NCI-H1694 (cell line): Measurements from ENCODE around the gene GRK3.
A peak's percentile ranks its signal among the peaks of the same experiment; 100 is the strongest.
"Not testable (repeated sequence)": the region's sequence is repeated elsewhere in the genome, so short reads cannot be mapped to it uniquely, and the experiment has no call there.

Source experiments
- DNase-seq: peaks from one replicate; lab custom pipeline; 2025; lab: John Stamatoyannopoulos, UW

The GRK3 gene

DNA sequence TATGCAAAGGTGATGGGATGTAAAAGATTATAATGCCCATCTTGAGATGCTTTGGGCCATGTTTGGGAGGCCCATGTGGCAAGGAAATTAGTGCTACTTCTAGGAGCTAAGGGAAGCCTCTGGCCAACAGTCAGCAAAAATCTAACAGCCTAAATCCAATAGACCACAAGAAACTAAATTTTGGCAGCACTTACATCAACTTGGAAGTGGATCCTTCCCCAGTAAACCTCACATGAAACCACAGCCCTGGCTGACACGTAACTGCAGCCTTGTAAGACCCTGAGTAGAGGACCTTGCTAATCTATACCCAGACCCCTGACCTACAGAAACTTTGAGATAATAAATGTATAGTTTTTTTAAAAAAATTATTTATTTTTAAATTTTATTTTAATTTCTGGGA lies 13.1 kb upstream of the GRK3 start:
- no peak for DNase-seq

DNA sequence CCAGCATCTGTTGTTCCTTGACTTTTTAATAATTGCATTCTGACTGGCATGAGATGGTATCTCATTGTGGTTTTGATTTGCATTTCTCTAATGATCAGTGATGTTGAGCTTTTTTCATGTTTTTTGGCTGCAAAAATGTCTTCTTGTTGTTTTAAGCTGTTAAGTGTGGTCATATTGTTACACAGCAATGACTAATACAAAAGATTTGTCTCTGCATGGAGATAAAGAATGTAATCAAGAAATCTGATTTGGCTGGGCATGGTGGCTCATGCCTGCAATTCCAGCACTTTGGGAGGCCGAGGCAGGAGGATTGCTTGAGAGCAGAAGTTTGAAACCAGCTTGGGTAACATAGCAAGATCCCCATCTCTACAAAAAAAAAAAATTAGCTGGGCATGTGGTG lies 12.1 kb upstream of the GRK3 start:
- not testable (repeated sequence) for DNase-seq

DNA sequence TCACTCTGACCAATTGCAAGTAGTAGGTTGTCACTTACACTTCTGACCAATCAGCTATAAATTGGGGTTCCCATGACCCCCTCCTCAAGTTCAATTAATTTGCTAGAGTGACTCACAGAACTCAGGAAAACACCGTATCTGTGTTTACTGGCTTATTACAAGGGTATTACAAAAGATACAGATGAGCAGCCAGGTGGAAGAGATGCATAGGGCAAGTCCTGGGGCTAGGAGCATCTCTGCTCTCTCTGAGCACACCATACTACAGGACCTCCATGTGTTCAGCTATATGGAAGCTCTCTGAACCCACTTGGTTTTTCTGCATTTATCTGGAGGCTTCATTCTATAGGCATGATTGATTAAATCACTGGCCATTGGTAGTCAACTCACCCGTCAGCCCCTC lies 11.3 kb upstream of the GRK3 start:
- no peak for DNase-seq

DNA sequence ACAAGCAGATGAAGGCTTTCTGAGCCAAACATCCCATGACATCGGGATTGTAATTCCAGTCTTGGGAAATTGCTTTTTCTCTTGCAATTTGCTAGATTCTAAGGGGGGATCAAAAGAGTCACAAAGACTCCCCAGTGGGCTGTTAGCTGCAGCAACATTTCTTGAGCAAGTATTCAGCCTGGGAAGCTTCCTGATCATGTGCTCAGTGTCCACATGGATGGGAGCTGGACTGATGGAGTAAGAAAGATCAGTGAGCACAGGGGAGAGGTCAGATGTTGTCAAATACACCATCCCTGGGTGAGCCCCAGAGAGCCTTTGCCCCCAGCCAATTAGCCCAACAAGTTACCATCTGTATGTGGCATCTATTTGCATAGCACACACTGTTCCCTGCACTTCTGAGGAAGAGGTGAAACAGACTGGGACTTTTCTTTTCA lies 10.2 kb upstream of the GRK3 start:
- DNase-seq = no peak

DNA sequence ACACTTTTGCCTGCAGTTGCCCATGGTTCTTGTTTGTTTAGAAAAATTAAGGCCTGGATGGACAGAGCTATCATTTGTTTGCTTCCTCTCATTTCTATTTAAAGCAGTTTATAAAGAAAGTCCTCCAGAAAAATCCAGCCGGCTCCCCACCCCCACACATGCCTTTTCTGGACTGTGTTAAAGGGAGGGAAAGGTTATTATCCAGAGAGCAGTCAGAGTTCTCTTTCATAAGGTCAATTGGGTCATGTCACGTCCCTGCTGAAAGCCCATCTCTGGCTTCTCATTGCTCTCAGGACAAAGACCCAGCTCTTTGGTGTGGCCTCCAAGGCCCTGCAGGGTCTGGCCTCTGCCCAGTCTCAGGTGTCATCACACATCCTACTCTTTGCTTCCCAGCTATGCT lies 9.8 kb upstream of the GRK3 start:
- DNase-seq = no peak

DNA sequence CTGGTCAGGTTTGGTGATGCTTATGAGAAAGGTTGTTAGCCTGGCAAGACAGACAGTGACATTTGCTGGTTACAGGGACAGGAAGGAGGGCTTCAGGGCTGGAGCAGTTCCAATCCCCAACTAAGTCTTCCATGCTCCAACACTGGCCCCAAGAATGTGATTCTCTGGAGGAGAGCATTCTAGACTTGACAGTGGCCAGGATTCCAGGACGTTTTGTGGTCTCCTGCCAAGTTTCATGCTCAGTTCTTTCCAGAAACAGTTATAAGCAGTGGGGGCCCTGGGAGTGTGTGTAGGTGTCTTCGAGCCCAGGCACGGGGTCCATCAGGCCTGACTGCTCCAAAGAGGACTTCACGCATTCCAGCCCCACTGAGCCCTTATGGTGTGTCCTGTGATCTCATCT lies 8.9 kb upstream of the GRK3 start:
- DNase-seq = no peak

DNA sequence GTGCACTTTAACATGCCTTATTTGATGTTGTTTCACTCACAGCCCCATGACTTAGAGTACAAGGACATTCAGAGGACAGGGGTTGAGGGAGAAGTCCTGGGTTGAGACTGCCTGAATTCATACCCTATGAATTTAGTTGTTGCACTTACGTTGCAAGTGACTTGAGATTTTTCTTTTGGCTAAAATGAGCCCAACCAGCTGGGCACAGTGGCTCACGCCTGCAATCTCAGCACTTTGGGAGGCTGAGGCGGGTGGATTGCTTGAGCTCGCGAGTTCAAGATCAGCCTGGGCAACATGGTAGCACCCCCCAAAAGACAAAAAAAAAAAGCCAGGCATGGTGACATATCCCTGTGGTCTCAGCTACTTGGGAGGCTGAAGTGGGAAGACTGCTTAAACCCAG lies 7.3 kb upstream of the GRK3 start:
- DNase-seq = no peak

DNA sequence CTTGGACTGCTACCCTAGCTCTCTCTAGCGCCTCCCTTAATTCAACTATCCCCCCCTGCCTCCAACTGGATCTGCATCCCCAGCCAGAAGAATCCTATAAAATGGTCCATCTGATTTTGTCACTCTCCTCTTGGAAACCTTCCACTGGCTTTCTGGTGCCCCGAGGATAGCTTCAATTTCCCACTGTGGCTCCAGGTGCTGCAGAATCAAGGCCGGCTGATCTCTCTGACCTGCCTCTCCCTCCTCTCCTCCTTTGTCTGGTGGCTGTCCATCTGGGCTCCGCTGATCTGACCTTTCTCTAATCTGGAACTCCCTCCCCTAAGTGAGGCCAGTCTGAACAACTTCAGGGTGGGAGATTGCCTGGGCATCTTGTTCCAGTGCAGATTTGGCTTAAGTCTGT lies 6.1 kb upstream of the GRK3 start:
- DNase-seq = no peak

DNA sequence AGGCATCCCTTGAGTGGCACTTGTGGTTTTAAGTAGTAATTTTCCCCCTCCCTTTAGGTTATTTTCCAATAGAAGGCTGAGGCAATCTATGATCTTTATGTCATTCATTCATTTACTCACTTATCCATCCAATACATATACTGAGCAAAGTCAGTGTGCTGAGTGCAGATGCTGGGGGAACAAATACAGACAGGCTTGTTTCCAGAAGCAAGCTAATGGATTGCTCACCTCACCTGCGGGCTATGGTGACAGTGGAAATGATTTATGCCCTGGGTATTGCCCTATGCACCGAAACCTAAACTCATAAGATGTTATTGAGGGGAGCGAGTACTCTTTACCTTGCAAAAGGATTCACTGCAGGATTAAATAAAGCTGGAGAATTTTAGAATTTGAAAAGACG lies 4.6 kb upstream of the GRK3 start:
- DNase-seq = not testable (repeated sequence)

DNA sequence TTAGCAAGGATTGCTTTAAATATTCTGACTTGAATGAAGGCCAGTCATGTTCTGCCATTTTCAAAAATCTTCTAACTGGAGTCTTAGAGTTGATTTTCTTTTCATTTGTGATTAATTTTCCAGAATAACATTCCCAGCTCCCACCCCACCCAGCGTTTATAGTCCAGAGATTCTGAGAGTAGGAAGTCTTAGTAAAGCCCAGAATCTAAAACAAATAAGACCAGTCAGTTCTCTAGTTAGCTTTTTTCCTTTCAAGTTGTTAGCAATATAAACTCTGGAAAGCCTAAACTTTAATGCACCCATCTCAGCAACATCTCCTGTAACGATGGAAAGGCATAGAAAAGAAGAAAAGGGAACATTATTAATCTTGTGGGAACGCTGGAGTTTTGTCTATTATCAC lies 3.3 kb upstream of the GRK3 start:
- not testable (repeated sequence) for DNase-seq

DNA sequence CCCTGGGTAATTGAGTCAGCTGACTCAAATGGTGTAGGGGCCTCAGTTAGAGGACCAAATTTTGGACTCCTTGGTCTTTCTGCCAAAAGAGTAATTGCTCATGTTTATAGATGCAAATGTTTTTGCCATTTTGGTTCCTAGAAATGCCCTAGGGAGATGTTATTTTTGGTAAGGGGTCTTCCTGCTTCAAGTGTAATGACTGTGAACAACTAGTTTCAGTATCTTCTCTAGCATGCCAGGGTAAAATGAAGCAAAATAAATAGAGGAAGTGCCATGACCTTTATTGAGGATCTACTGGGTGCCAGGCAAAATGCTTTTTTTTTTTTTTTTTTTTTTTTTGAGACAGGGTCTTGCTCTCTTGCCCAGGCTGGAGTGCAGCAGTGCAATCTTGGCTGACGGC lies 2.5 kb upstream of the GRK3 start:
- not testable (repeated sequence) for DNase-seq

DNA sequence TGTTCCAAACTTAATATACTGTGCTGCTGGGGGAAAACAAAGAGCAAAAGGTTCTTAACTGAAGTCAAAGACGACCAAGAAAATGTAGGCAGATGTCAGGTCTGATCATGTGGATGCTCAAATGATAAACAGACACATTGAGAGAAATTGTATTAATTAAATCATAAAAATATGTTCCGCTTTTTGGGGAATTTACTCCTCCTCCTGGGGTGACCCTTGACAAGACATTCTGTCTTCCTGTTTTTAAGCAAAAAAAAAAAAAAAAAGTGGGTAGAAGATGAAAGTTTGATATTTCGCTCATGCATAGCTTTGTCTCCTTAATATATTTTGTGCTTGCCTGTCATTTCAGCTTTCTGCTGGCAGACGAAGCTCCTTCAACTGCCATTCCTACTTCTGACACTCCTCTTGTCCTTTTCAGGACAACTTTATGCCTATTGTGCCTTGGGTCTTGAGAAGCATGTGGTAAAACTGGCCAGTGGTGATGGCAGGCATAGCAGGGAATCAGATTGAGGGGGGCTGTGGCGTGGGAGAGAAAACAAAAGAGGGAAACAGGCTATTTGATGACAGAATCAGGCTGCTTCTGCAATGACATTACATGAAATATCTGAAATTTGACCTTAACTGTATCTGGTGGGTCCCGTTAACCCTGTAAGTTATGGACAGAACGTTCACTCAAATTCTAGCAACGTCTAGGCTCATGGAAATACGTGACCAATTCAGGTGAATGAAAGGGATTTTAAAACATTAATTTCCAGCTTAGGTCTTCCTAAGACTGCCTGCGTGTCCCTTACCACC lies 1.3 kb upstream of the GRK3 start:
- not testable (repeated sequence) for DNase-seq

DNA sequence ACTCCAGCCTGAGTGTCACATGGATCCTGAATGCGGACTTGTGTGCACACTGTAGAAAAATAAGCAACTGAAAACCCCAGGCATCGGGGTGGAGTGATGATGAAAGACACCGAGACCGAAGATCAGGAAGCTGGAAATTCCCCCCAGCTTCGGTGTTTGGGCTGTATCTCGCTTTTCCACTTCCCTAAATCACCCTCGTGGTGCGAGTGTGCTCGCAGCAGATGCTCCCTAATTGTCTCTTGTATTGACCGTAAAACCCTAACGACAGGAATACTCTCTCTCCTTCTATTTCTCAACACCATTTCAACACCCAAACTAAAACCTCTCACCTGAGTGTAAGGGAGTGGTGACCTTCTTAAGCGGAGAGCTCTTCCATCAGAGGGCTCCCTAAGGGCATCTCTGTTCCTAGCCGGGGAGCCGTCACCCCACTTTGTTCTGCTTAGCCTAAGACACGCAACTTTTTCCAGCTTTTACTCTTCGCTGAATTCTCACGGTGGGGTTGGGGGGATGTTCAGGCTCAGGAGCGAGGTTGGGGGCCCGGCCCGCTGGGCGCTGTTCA lies 635 bp upstream of the GRK3 start:
- DNase-seq = peak; percentile 20

DNA sequence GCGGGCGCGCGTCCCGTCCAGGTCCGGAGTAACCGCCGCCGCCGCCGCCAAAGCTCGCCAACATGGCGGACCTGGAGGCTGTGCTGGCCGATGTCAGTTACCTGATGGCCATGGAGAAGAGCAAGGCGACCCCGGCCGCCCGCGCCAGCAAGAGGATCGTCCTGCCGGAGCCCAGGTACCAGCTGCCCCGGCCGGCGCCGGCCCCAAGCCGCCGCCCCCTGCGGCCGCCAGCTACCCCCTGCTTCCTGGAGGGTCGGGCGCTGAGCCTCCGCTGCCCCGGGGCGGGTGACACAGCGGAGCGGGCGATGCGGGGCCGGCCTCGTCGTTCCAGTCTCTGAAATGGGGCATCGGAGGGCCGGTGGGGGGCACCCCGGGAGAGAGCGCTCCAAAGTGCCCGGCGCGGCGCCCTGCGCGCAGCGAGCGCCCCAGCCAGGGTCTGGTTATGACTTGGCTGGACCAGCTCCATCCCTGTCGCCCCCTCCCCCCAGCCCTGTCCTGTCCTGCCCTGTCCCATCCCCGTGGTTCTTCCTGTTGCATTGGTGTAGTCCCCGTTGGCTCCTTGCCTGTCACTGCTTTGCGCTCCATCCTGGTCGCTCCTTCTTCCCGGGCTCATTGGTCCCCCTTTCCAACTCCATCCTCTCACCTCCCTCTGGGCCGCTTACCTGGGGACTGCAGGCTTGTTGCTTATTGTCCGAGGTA lies 653 bp downstream of the GRK3 start:
- no peak for DNase-seq

DNA sequence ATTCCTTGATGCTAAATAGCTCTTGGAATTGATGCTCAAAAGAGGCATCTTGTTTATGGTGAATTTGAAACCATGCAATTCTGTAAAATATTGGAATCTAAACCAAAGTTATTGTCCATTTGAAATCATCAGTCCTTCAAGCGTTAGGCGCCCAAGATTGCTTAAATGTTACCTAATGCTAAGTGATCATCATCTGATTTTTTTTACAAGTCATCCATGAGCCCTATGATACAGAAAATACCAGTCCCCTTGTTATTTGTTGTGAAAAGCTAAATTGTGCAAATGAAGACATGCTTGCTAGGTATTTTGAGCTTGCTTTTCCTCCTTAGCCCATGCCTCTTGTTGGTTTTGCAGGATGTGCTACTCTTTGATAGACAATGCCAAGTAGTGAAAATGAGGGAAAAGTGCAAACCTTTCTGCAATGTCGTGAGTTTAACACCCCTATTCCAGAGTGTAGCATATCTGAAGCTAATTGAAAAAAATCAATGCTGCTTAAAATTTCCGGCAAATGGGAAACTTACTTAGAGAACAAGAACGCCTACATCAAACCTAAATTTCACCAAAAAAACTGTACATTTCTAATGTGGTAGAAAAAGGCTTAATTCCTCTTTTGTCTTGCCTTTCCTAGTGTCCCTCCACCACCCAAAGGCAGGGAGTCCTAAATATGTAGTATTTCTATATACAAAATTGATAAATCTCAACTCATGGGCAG lies 1.9 kb downstream of the GRK3 start:
- no peak for DNase-seq

DNA sequence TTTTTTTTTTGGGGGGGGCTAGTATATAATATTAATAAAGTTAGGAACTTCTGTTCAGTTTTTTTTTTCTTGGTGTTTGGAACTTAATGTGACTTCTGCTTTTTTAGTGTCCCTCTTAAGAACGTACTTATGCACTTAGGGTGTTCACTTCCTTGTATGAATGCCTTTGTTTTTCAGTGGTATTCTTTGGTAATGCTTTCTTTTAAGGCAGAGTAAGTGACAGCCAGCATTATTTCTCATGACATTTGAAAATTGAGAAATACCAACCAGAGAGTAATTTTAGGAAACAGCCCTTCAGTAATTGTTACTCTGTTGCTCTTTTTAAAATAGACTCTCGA lies 2.4 kb downstream of the GRK3 start:
- no peak for DNase-seq

DNA sequence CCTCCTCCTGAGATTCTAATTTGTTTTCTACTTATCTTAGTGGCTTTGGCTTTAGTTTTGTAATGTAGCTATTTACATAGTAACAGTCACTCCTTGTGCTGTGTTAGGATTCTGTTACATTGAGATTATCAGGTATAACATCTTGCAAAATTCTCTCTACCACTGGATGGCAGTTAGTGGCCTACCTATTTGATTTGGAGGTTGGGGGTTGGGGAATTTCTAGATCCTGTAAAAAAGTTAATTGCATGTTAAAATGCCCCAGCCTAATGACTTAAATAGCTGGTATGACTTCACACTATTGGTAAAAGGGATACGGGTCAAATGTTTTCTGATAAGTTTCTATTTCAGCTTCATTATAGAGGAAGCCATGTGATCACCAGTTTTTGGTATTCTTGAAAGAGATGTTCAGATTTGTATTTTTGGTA lies 2.8 kb downstream of the GRK3 start:
- no peak for DNase-seq

DNA sequence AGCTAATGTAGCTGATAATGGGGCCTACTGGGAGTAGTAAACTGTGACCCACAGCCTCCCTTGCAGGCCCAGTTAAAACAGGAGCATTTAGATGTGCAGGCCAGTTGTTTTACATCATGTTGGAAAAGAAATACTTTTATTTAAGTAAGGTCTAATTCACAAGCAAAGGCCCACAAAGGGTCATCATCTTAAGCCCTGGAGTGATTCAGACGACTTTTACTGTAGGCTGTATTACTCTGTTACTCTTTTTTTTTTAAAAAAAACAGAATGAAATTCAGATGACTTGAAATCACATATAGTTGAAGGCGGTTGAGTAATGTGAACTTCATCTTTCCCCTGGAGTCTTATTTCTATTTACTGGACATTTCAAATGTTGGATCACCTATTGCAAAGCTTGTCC lies 3.6 kb downstream of the GRK3 start:
- DNase-seq = not testable (repeated sequence)

DNA sequence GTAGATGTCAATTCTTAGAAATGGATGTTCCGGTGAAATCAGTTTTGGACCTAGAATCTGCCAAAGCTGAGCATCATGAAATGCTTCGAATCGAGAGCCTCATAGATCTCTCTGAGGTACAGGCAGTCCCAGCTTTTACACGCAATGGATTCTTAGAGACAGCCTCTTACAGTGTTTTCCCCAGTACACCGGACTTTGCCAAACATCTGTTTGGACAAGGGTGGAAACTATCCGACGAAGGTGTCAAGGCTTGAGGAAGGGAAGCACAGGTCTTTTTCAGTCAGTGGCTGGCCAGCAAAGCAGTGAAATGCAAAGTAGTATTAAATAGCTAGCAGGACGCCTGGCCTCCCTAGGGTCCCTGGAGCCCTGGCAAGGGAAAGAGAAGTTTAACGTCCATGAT lies 4.9 kb downstream of the GRK3 start:
- no peak for DNase-seq

DNA sequence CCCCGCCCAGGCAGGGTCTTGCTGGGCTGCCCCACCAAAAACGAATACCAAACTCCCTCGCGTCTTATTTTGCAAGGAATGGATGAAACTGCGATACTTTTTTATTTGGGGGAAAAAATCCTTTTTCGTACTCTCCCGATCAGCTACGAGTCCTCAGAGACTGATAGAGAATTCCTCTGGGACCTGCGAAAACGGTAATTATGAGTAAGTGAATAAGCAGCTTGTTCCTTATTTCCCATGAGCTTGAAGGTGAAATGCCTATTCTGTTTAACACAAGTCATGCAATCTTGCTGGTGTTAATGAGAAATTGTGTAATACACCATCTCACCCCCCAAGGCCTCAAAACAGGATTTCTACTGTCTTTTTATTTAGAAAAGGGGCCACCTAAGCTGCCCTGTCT lies 5.5 kb downstream of the GRK3 start:
- DNase-seq = no peak

DNA sequence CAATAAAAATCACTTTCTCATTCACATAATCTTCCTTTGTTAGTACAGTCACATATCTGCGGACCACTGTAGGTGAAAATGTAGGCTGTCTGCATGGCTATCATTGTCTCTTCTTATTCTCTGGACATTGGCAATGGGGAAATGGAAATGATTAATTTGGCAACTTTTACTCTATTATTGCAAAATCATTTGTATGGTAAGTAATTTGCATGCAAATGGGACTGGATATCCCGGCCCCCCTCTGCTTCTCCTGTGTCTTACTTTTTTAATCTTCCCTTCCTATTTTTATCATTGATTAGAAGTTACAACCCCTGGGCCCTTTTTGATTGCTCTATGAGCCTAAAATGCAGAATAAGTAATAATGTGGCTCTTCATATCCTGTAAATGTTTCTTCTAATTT lies 6.0 kb downstream of the GRK3 start:
- DNase-seq = no peak

DNA sequence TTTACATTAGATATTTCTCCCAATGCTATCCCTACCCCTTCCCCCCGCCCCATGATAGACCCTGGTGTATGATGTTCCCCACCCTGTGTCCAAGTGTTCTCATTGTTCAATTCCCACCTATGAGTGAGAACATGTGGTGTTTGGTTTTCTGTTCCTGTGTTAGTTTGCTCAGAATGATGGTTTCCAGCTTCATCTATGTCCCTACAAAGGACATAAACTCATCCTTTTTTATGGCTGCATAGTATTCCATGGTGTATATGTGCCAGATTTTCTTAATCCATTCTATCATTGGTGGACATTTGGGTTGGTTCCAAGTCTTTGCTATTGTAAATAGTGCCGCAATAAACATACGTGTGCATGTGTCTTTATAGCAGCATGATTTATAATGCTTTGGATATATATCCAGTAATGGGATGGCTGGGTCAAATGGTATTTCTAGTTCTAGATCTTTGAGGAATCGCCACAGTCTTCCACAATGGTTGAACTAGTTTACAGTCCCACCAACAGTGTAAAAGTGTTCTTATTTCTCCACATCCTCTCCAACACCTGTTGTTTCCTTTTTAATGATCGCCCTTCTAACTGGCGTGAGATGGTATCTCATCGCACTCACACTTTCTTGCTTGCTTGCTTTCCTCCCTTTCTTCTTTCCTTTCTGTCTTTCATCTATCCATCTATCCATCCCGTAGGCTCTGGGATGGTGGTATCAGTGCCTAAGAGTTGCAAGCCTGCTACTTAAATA lies 7.7 kb downstream of the GRK3 start:
- DNase-seq = not testable (repeated sequence)
